Liver (tissue), 9 donors: ENCODE results near the gene TLE4. TPM values are rescaled to one million over a fixed set of nuclear protein-coding genes. Genes with fewer than 3 reads are reported as not detected.

Experiments used
- DNase-seq: peaks from one replicate; pipeline ENCODE4 v3.0.0-alpha.2; 2017; ENCODE audit warnings: low spot score
- H3K27ac ChIP-seq, 2 donors: one replicate each; pipeline ENCODE4 v1.7.0; 2013; ENCODE audit warnings: inconsistent platforms in 2 of 2, low read length in 2 of 2, control low read depth in 1 of 2, low read depth in 1 of 2, mild to moderate bottlenecking in 1 of 2
- H3K27me3 ChIP-seq, 4 donors: one replicate each; pipeline versions ENCODE4 v1.6.1 to v1.7.0; 2013; ENCODE audit warnings: low read length in 3 of 4, inconsistent platforms in 1 of 4, mild to moderate bottlenecking in 1 of 4, moderate library complexity in 1 of 4; ENCODE audit not compliant: control insufficient read depth in 4 of 4, insufficient read depth in 4 of 4
- H3K36me3 ChIP-seq, 4 donors: one replicate each; pipeline versions ENCODE4 v1.6.1 to v1.7.0; 2013; ENCODE audit warnings: low read length in 3 of 4, mild to moderate bottlenecking in 3 of 4, low read depth in 1 of 4, moderate library complexity in 1 of 4; ENCODE audit not compliant: control insufficient read depth in 4 of 4, insufficient read depth in 3 of 4
- H3K4me1 ChIP-seq, 4 donors: one replicate each; pipeline versions ENCODE4 v1.6.1 to v1.7.0; 2013; ENCODE audit warnings: low read length in 3 of 4, mild to moderate bottlenecking in 3 of 4, moderate library complexity in 1 of 4; ENCODE audit not compliant: control insufficient read depth in 4 of 4, insufficient read depth in 4 of 4
- H3K4me3 ChIP-seq, 3 donors: one replicate each; pipeline versions ENCODE4 v1.6.1 to v1.7.0; 2013; ENCODE audit warnings: low read length in 3 of 3, control low read depth in 1 of 3, low read depth in 1 of 3, mild to moderate bottlenecking in 1 of 3
- H3K9ac ChIP-seq, 2 donors: one replicate each; pipeline ENCODE4 v1.7.0; 2013; ENCODE audit warnings: low read length in 2 of 2, mild to moderate bottlenecking in 2 of 2, moderate library complexity in 2 of 2, control low read depth in 1 of 2, low read depth in 1 of 2
- H3K9me3 ChIP-seq, 4 donors: one replicate each; pipeline versions ENCODE4 v1.6.1 to v1.7.0; 2013; ENCODE audit warnings: low read length in 3 of 4; ENCODE audit not compliant: control insufficient read depth in 4 of 4
- ATF3 ChIP-seq: IDR thresholded peaks from 2 replicates; pipeline ENCODE4 v1.6.1; 2016; ENCODE audit warnings: antibody characterized with exemption
- EGR1 ChIP-seq, 2 donors: IDR thresholded peaks; 2 replicates each; pipeline ENCODE4 v1.6.1; 2016 to 2018; ENCODE audit warnings: antibody characterized with exemption in 2 of 2, low read depth in 2 of 2
- FOXA2 ChIP-seq: IDR thresholded peaks from 2 replicates; pipeline ENCODE4 v1.6.1; 2016; ENCODE audit warnings: antibody characterized with exemption
- GABPA ChIP-seq, 2 donors: IDR thresholded peaks in 1 of 2; conservative IDR thresholded peaks in 1 of 2; 2 replicates each; pipeline ENCODE4 v1.6.1; 2016; ENCODE audit warnings: antibody characterized with exemption in 2 of 2, mild to moderate bottlenecking in 1 of 2, moderate library complexity in 1 of 2
- HNF4A ChIP-seq, 2 donors: conservative IDR thresholded peaks; 2 replicates each; pipeline ENCODE4 v1.6.1; 2016; ENCODE audit warnings: antibody characterized with exemption in 2 of 2, mild to moderate bottlenecking in 2 of 2
- HNF4G ChIP-seq: IDR thresholded peaks from 2 replicates; pipeline ENCODE4 v1.6.1; 2016; ENCODE audit warnings: antibody characterized with exemption
- JUND ChIP-seq, 2 donors: IDR thresholded peaks; 2 replicates each; pipeline ENCODE4 v1.6.1; 2016; ENCODE audit warnings: antibody characterized with exemption in 2 of 2
- RAD21 ChIP-seq, 2 donors: IDR thresholded peaks; 2 replicates each; pipeline ENCODE4 v1.6.1; 2016; ENCODE audit warnings: antibody characterized with exemption in 2 of 2, mild to moderate bottlenecking in 2 of 2
- RXRA ChIP-seq, 2 donors: IDR thresholded peaks; 2 replicates each; pipeline ENCODE4 v1.6.1; 2017 to 2018; ENCODE audit warnings: antibody characterized with exemption in 2 of 2, mild to moderate bottlenecking in 1 of 2
- SP1 ChIP-seq: IDR thresholded peaks from 2 replicates; pipeline ENCODE4 v1.6.1; 2018; ENCODE audit warnings: antibody characterized with exemption, mild to moderate bottlenecking
- TAF1 ChIP-seq: conservative IDR thresholded peaks from 2 replicates; pipeline ENCODE4 v1.6.1; 2016; ENCODE audit warnings: antibody characterized with exemption, mild to moderate bottlenecking
- YY1 ChIP-seq: IDR thresholded peaks from 2 replicates; pipeline ENCODE4 v1.6.1; 2016; ENCODE audit warnings: antibody characterized with exemption, mild to moderate bottlenecking
- WGBS: extraction: QIAGEN DNeasy Blood & Tissue Kit; methylation state at CpG from one replicate; pipeline ENCODE4 v1.1.7; 2013; 5-methylcytosine and 5-hydroxymethylcytosine counted together
- polyA plus RNA-seq, 2 donors: library from polyadenylated mRNA; stranded (reverse) in 1 of 2; unstranded in 1 of 2; fragments of 200-250 nt in 1 of 2; fragments of >200 nt in 1 of 2; fragmentation: Nextera tagmentation in 1 of 2; extraction: Ambion mirVana in 1 of 2; gene quantifications; one replicate each; pipeline versions ENCODE4 v1.2.1 to v1.2.3, GENCODE V29; 2013 to 2015
- total RNA-seq, 2 donors: library from RNA; depleted of rRNA; stranded (reverse); fragments of >200 nt; gene quantifications; one replicate each; pipeline ENCODE4 v1.2.3, GENCODE V29; 2014
- TF ChIP-seq, protein P1 (sequence below): fragments of 150-350 bp; IDR thresholded peaks from 2 replicates; pipeline ENCODE4 v1.5.1; 2017; ENCODE audit warnings: improper control_type of control experiment, low read depth, low read length; ENCODE audit not compliant: missing input control
- TF ChIP-seq, protein P2 (sequence below): IDR thresholded peaks from 2 replicates; pipeline ENCODE4 v1.6.1; 2016; ENCODE audit warnings: antibody characterized with exemption
- TF ChIP-seq, protein P3 (sequence below): IDR thresholded peaks from 2 replicates; pipeline ENCODE4 v1.6.1; 2016; ENCODE audit warnings: antibody characterized with exemption
- donor health status: healthy.
- donor health status: healthy.
- donor health status: healthy.
- donor health status: healthy.
- donor health status: healthy.

TLE4 gene
- total and polyA plus RNA-seq, 4 donors: 2.5 to 6.6 (median 4.7) TPM

DNA sequence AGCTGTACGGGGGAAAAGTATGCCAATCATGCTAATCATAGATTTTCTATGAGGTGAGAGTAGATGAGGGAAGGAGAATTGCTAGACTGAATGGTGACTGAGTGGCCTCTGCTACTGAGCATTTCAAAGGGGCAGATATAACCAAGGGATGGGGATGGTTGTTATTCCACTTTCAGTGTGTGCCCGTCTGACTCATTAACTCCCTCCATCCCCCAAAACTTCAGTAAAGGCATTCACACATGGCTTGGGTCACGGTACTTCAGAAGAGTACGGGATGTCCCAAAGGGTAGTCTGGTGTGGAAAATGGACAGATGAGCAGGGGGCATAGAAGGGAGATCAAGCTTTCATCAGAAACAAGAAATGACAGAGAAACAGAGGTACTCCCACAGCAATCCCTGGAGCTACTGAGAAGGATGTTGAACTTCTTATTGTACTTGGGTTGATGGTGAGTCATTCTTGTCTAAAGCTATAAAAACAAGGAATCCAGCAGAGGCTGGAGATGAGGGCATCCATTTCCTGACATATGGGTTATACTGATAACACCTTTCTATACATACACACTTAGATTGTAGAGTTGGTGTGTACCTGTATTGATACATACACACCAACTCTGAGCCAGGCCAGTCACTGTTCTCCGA, 8.9 kb upstream of the TLE4 start:
- DNase-seq: no peak
- Histone ChIP-seq H3K27ac (no peak overlapping the region), H3K4me1 (no peaks in the 10 kb centered on the region), H3K9ac (no peak overlapping the region), H3K9me3 (no peaks in the 10 kb centered on the region), H3K4me3 (no peak overlapping the region), H3K27me3 (peaks cover 0 to 3% (median 0%) of the 10 kb centered on the region in 4 donors), H3K36me3 (no peaks in the 10 kb centered on the region)
- TF ChIP-seq ATF3 (no peak), FOXA2 (no peak), RAD21 (IDR thresholded peaks at IDR 0.05) (no peak), SP1 (no peak), HNF4A (conservative IDR thresholded peaks at IDR 0.05) (no peak), HNF4G (no peak), GABPA (IDR thresholded peaks at IDR 0.05 in 1 of 2, conservative IDR thresholded peaks at IDR 0.05 in 1 of 2) (no peak)
- TF ChIP-seq, protein P1, sequence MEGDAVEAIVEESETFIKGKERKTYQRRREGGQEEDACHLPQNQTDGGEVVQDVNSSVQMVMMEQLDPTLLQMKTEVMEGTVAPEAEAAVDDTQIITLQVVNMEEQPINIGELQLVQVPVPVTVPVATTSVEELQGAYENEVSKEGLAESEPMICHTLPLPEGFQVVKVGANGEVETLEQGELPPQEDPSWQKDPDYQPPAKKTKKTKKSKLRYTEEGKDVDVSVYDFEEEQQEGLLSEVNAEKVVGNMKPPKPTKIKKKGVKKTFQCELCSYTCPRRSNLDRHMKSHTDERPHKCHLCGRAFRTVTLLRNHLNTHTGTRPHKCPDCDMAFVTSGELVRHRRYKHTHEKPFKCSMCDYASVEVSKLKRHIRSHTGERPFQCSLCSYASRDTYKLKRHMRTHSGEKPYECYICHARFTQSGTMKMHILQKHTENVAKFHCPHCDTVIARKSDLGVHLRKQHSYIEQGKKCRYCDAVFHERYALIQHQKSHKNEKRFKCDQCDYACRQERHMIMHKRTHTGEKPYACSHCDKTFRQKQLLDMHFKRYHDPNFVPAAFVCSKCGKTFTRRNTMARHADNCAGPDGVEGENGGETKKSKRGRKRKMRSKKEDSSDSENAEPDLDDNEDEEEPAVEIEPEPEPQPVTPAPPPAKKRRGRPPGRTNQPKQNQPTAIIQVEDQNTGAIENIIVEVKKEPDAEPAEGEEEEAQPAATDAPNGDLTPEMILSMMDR: no peak
- WGBS: 85% methylated on average over 5 of the region's 5 CpGs

GRCh38 chr9:79564105-79564504, 7.7 kb upstream of the TLE4 start:
- H3K4me1 ChIP-seq: no peaks in the 10 kb centered on the region
- no peak overlapping the region for H3K4me3 ChIP-seq
- no peak overlapping the region for H3K27ac ChIP-seq
- WGBS: 90% methylated on average over 2 of the region's 2 CpGs
- H3K36me3 ChIP-seq: no peaks in the 10 kb centered on the region
- DNase-seq: no peak
- H3K27me3 ChIP-seq: peaks cover 0 to 3% (median 0%) of the 10 kb centered on the region in 4 donors
- no peaks in the 10 kb centered on the region for H3K9me3 ChIP-seq
- TF ChIP-seq SP1: no peak
- TF ChIP-seq GABPA (IDR thresholded peaks at IDR 0.05 in 1 of 2, conservative IDR thresholded peaks at IDR 0.05 in 1 of 2): no peak
- H3K9ac ChIP-seq: no peak overlapping the region

DNA sequence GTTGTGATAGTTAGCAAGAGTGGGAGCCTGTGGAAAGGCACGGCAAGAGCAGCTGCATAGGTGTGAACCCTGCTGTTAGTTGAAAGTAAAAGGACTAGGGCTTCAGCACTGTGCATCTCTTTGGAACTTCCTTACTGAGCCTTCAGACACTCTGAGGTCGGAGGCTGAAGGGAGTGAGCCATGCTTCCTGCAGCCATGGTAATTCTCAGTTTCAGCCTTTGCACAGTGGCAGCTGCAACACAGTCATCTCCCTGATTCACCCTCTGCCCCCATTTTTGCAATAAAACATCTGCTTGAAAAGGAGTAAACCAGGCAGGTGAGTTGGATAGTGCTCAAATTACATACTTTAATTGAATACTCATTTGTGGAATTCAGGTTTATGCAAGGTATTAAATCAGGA, 6.5 kb upstream of the TLE4 start:
- Histone ChIP-seq H3K9ac (no peak overlapping the region), H3K4me3 (no peak overlapping the region), H3K9me3 (no peaks in the 10 kb centered on the region), H3K4me1 (peaks cover 0 to 2% (median 0%) of the 10 kb centered on the region in 4 donors), H3K27ac (no peak overlapping the region), H3K36me3 (no peaks in the 10 kb centered on the region), H3K27me3 (peaks cover 0 to 3% (median 0%) of the 10 kb centered on the region in 4 donors)
- DNase-seq: no peak
- TF ChIP-seq ATF3 (no peak), HNF4G (no peak), EGR1 (IDR thresholded peaks at IDR 0.05; ENCODE audit: low read depth in 2 of 2) (no peak), SP1 (no peak), FOXA2 (no peak), YY1 (no peak), JUND (IDR thresholded peaks at IDR 0.05) (no peak), RXRA (IDR thresholded peaks at IDR 0.05) (no peak), TAF1 (no peak), RAD21 (IDR thresholded peaks at IDR 0.05) (no peak), HNF4A (conservative IDR thresholded peaks at IDR 0.05) (no peak)
- TF ChIP-seq, protein P2, sequence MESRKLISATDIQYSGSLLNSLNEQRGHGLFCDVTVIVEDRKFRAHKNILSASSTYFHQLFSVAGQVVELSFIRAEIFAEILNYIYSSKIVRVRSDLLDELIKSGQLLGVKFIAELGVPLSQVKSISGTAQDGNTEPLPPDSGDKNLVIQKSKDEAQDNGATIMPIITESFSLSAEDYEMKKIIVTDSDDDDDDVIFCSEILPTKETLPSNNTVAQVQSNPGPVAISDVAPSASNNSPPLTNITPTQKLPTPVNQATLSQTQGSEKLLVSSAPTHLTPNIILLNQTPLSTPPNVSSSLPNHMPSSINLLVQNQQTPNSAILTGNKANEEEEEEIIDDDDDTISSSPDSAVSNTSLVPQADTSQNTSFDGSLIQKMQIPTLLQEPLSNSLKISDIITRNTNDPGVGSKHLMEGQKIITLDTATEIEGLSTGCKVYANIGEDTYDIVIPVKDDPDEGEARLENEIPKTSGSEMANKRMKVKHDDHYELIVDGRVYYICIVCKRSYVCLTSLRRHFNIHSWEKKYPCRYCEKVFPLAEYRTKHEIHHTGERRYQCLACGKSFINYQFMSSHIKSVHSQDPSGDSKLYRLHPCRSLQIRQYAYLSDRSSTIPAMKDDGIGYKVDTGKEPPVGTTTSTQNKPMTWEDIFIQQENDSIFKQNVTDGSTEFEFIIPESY: no peak
- TF ChIP-seq, protein P1: no peak
- TF ChIP-seq, protein P3, sequence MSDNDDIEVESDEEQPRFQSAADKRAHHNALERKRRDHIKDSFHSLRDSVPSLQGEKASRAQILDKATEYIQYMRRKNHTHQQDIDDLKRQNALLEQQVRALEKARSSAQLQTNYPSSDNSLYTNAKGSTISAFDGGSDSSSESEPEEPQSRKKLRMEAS: no peak
- WGBS: 59% methylated on average over 2 of the region's 2 CpGs
